IMR-90 (cell line): ENCODE data around the gene STK40. TPM values are rescaled to one million over a fixed set of nuclear protein-coding genes. Genes with fewer than 3 reads are reported as not detected.

Source experiments
- ATAC-seq: fragments of 200-7000 bp; cut with Tn5 transposase; 2 replicates; pipeline ENCODE4 v1.9.1; 2020; ENCODE audit warnings: low read depth, mild to moderate bottlenecking, moderate library complexity
- BruUV-seq: library from RNA; stranded (reverse); fragments of 400-500 nt; replicated peaks from 2 replicates; lab custom pipeline; 2021; lab: Mats Ljungman, UMichigan
- CTCF ChIA-PET: fragments of 300-600 bp; formaldehyde crosslinking; extraction: SDS; loops from one replicate; lab custom pipeline; 2021; ENCODE audit warnings: antibody characterized with exemption; lab: Yijun Ruan, JAX
- POLR2A ChIA-PET: fragments of 300-600 bp; sonication (Branson Sonifier 250); formaldehyde crosslinking; loops from one replicate; lab custom pipeline; 2022; ENCODE audit warnings: antibody characterized with exemption; ENCODE audit not compliant: unreplicated experiment; lab: Charles Lee
- DNase-seq: peaks from one replicate; pipeline ENCODE4 v3.0.0; 2013
- H2AFZ ChIP-seq: replicated peaks from 2 replicates; pipeline ENCODE3; 2013; ENCODE audit warnings: low read length, mild to moderate bottlenecking; ENCODE audit not compliant: poor library complexity
- H2AK5ac ChIP-seq: 2 replicates; pipeline ENCODE4 v1.6.1; 2013; ENCODE audit warnings: low read depth, low read length, inconsistent platforms
- H2AK9ac ChIP-seq: replicated peaks from 2 replicates; pipeline ENCODE3; 2013; ENCODE audit warnings: mild to moderate bottlenecking, low read depth, low read length, moderate library complexity; ENCODE audit not compliant: poor library complexity
- H2BK120ac ChIP-seq: 2 replicates; pipeline ENCODE4 v1.6.1; 2013; ENCODE audit warnings: low read depth, low read length, inconsistent platforms
- H2BK15ac ChIP-seq: 3 replicates; pipeline ENCODE4 v1.6.1; 2013; ENCODE audit warnings: low read depth, low read length, inconsistent platforms
- H2BK20ac ChIP-seq: 2 replicates; pipeline ENCODE4 v1.6.1; 2013; ENCODE audit warnings: low read depth, mild to moderate bottlenecking, inconsistent platforms, low read length, moderate library complexity
- H2BK5ac ChIP-seq: 2 replicates; pipeline ENCODE4 v1.6.1; 2013; ENCODE audit warnings: mild to moderate bottlenecking, low read depth, low read length, inconsistent platforms; ENCODE audit not compliant: poor library complexity, severe bottlenecking
- H3K14ac ChIP-seq: replicated peaks from 2 replicates; pipeline ENCODE4 v1.6.1; 2013; ENCODE audit warnings: low read depth, low read length, inconsistent platforms
- H3K18ac ChIP-seq: 2 replicates; pipeline ENCODE4 v1.6.1; 2013; ENCODE audit warnings: low read depth, low read length, control low read depth
- H3K23ac ChIP-seq: 2 replicates; pipeline ENCODE4 v1.6.1; 2013; ENCODE audit warnings: low read depth, low read length, inconsistent platforms
- H3K27ac ChIP-seq: 2 replicates; pipeline ENCODE4 v1.5.1; 2013; ENCODE audit warnings: mild to moderate bottlenecking, control low read depth, low read length; ENCODE audit not compliant: insufficient read depth
- H3K27me3 ChIP-seq: 2 replicates; pipeline ENCODE4 v1.6.1; 2013; ENCODE audit warnings: low read length; ENCODE audit not compliant: control insufficient read depth, insufficient read depth
- H3K36me3 ChIP-seq: 2 replicates; pipeline ENCODE4 v1.6.1; 2013; ENCODE audit warnings: low read length, mixed read lengths; ENCODE audit not compliant: control insufficient read depth, insufficient read depth
- H3K4ac ChIP-seq: 2 replicates; pipeline ENCODE4 v1.6.1; 2013; ENCODE audit warnings: low read depth, low read length, inconsistent platforms
- H3K4me1 ChIP-seq: 2 replicates; pipeline ENCODE4 v1.6.1; 2013; ENCODE audit warnings: low read length, mixed read lengths; ENCODE audit not compliant: control insufficient read depth, insufficient read depth
- H3K4me2 ChIP-seq: 2 replicates; pipeline ENCODE4 v1.6.1; 2013; ENCODE audit warnings: low read depth, mild to moderate bottlenecking, control low read depth, low read length, moderate library complexity
- H3K4me3 ChIP-seq: 2 replicates; pipeline ENCODE4 v1.5.1; 2013; ENCODE audit warnings: low read depth, mild to moderate bottlenecking, control low read depth, low read length, moderate library complexity; ENCODE audit not compliant: insufficient read depth
- H3K56ac ChIP-seq: 2 replicates; pipeline ENCODE4 v1.6.1; 2013; ENCODE audit warnings: low read length, inconsistent platforms; ENCODE audit not compliant: insufficient read depth; ENCODE audit errors: extremely low read depth
- H3K79me1 ChIP-seq, 2 experiments: 2 replicates each; pipeline ENCODE4 v1.6.1; 2013; ENCODE audit warnings: low read length in 2 of 2, inconsistent platforms in 1 of 2, low read depth in 1 of 2
- H3K9ac ChIP-seq: 2 replicates; pipeline ENCODE4 v1.6.1; 2013; ENCODE audit warnings: low read depth, low read length, control low read depth
- H3K9me1 ChIP-seq: 2 replicates; pipeline ENCODE4 v1.6.1; 2013; ENCODE audit warnings: low read length, inconsistent platforms; ENCODE audit not compliant: insufficient read depth
- H3K9me3 ChIP-seq: 2 replicates; pipeline ENCODE4 v1.6.1; 2013; ENCODE audit warnings: low read length; ENCODE audit not compliant: control insufficient read depth, insufficient read depth
- H4K20me1 ChIP-seq: 2 replicates; pipeline ENCODE4 v1.6.1; 2013; ENCODE audit warnings: low read length, inconsistent platforms; ENCODE audit not compliant: insufficient read depth
- H4K5ac ChIP-seq: 2 replicates; pipeline ENCODE4 v1.6.1; 2013; ENCODE audit warnings: mild to moderate bottlenecking, low read depth, low read length, control low read depth
- H4K8ac ChIP-seq, 2 experiments: 2 replicates each; pipeline ENCODE4 v1.6.1; 2013; ENCODE audit warnings: low read depth in 2 of 2, low read length in 2 of 2, control low read depth in 1 of 2, inconsistent platforms in 1 of 2
- H4K91ac ChIP-seq: 2 replicates; pipeline ENCODE4 v1.6.1; 2013; ENCODE audit warnings: low read depth, low read length, inconsistent platforms; ENCODE audit not compliant: insufficient read depth
- CHD1 ChIP-seq: IDR thresholded peaks from 2 replicates; pipeline ENCODE4 v1.6.1; 2012; ENCODE audit warnings: low read depth, low read length, improper control_type of control experiment
- RAD21 ChIP-seq: IDR thresholded peaks from 2 replicates; pipeline ENCODE4 v1.6.1; 2012; ENCODE audit warnings: low read length, improper control_type of control experiment
- WGBS, 2 experiments: methylation state at CpG; one replicate each; pipeline versions ENCODE4 v1.1.5 to v1.1.7; 2013; ENCODE audit warnings: missing lambda C conversion rate in 2 of 2; ENCODE audit not compliant: insufficient read length in 1 of 2; ENCODE audit errors: extremely low coverage in 2 of 2; 5-methylcytosine and 5-hydroxymethylcytosine counted together
- dilution Hi-C: fragments of 300-500 bp; cut with HindIII; formaldehyde crosslinking; loops from one replicate; pipeline ENCODE4 v1.14.3; 2018; ENCODE audit warnings: low sequenced_read_pairs; ENCODE audit not compliant: unreplicated experiment
- in situ Hi-C: fragments of 300-500 bp; cut with MboI; formaldehyde crosslinking; loops from 3 replicates; pipeline ENCODE4 v1.14.3; 2019; ENCODE audit warnings: low sequenced_read_pairs, inconsistent platforms, mixed read lengths
- intact Hi-C: fragments of 100-400 bp; cut with micrococcal nuclease; formaldehyde crosslinking; loops from 2 replicates; pipeline ENCODE4 v1.10.0; 2022
- microRNA-seq, 2 experiments: library from miRNA; stranded (forward) in 1 of 2; unstranded in 1 of 2; fragments of 10-50 nt in 1 of 2; fragments of <30 nt in 1 of 2; gene quantifications in 1 of 2; microRNA quantifications in 1 of 2; one replicate each; pipeline versions ENCODE3 to v1.1.0; 2013 to 2020; ENCODE audit not compliant: insufficient read depth in 1 of 2, insufficient read length in 1 of 2, unreplicated experiment in 1 of 2
- polyA plus RNA-seq, 3 experiments: library from polyadenylated mRNA; depleted of rRNA; stranded (reverse); fragments of >200 nt; gene quantifications; 2 replicates each; pipeline ENCODE4 v1.2.3, GENCODE V29; 2012; ENCODE audit warnings: low replicate concordance in 1 of 3
- small RNA-seq, 5 experiments: library from RNA; depleted of rRNA; stranded (forward); fragments of <200 nt; gene quantifications; one replicate each; pipeline ENCODE3, GENCODE V24; 2012
- total RNA-seq: library from RNA; depleted of rRNA; stranded (reverse); fragments of >200 nt; gene quantifications from 2 replicates; pipeline ENCODE4 v1.2.3, GENCODE V29; 2012; rRNA removed

Gene STK40
- total and polyA plus RNA-seq, 2 of the 4 experiments (the other 2 are of a cell fraction) = 16.0 to 29.9 TPM

- in situ Hi-C loops = no loop called here
- dilution Hi-C loops = no loop called here
- Histone ChIP-seq H3K4me1 (peaks cover 5% of the 10 kb centered on the region), H4K91ac (no peak overlapping the region), H3K79me1 (peaks cover 38 to 57% of the 10 kb centered on the region in 2 experiments), H2BK15ac (no peak overlapping the region), H2AK5ac (no peak overlapping the region), H4K5ac (no peak overlapping the region), H3K4ac (no peak overlapping the region), H3K4me2 (no peak overlapping the region), H3K14ac (no peak overlapping the region), H3K27me3 (no peaks in the 10 kb centered on the region), H3K9me3 (no peaks in the 10 kb centered on the region), H3K36me3 (peaks cover 56% of the 10 kb centered on the region), H3K23ac (no peak overlapping the region), H2AFZ (no peak overlapping the region), H3K18ac (no peak overlapping the region), H2BK120ac (no peak overlapping the region), H4K20me1 (peaks cover 17% of the 10 kb centered on the region; the same call in 1 of the 2 replicates), H2BK20ac (no peak overlapping the region), H2BK5ac (no peak overlapping the region), H3K56ac (no peak overlapping the region), H3K9me1 (0 out of 2 replicates have a peak, but pooled peaks cover under 1% of the 10 kb centered on the region), H2AK9ac (no peak overlapping the region), H3K9ac (no peak overlapping the region), H4K8ac (no peak overlapping the region), H3K27ac (no peak overlapping the region), H3K4me3 (no peak overlapping the region)
- intact Hi-C loops = no loop called here
- no TSS peak for BruUV-seq
- ATAC-seq = no peak
- TF ChIP-seq RAD21 (no peak), CHD1 (no peak)
- ChIA-PET CTCF (no interaction called here), POLR2A (interaction anchor here (0.6 kb wide), 1 partner anchor 122 kb away, joined by 4 read pairs; no protein-coding TSS in a partner anchor)
- DNase-seq = no peak
- 100% methylated on average over 1 of the region's 2 CpGs; no CpG with 5 or more reads in 1 of the 2 experiments for WGBS, 2 experiments
Measured at GRCh38 chr1:36295390-36295789, 90.3 kb downstream of the STK40 start.

Small RNA genes lying within 50 kb of the gene (microRNA-seq; reads per million reads assigned to microRNA genes)
- not detected for gene RNU4-27P (ENCODE audit: insufficient read depth, insufficient read length)
- gene SNORA63C (ENCODE audit: insufficient read depth, insufficient read length) = not detected

Small RNA genes lying within 50 kb of the gene (small RNA-seq; reads per million reads assigned to genes)
- gene RNU4-27P (0 reads per million in 5 experiments), gene SNORA63C (0 to 0.70 (median 0) reads per million in 5 experiments)

Other genes with a start within 250 kb of the STK40 start
- gene TRAPPC3, start 236.4 kb downstream of the STK40 start, total RNA-seq = 76.0 and 101 TPM in 2 replicates
- gene TRAPPC3, start 236.4 kb downstream of the STK40 start, polyA plus RNA-seq (2012; rRNA removed) = 63.5 and 77.8 TPM in 2 replicates
- gene MAP7D1, start 229.8 kb downstream of the STK40 start, total RNA-seq = 30.8 and 32.3 TPM in 2 replicates
- 81.9 and 83.2 TPM in 2 replicates for gene MAP7D1, start 229.8 kb downstream of the STK40 start, polyA plus RNA-seq (2012; rRNA removed)
- gene THRAP3, start 161.5 kb downstream of the STK40 start, total RNA-seq = 66.5 and 73.9 TPM in 2 replicates
- gene THRAP3, start 161.5 kb downstream of the STK40 start, polyA plus RNA-seq (2012; rRNA removed) = 48.9 and 60.6 TPM in 2 replicates
- 1.8 and 1.9 TPM in 2 replicates for gene SH3D21, start 79.6 kb downstream of the STK40 start, total RNA-seq
- 11.0 and 11.9 TPM in 2 replicates for gene SH3D21, start 79.6 kb downstream of the STK40 start, polyA plus RNA-seq (2012; rRNA removed)
- gene EVA1B, start 62.3 kb downstream of the STK40 start, total RNA-seq = 49.8 and 63.3 TPM in 2 replicates
- 64.6 and 147 TPM in 2 replicates for gene EVA1B, start 62.3 kb downstream of the STK40 start, polyA plus RNA-seq (2012; rRNA removed)
- 10.3 and 11.7 TPM in 2 replicates for gene LSM10, start 12.0 kb upstream of the STK40 start, total RNA-seq
- gene LSM10, start 12.0 kb upstream of the STK40 start, polyA plus RNA-seq (2012; rRNA removed) = 78.9 and 94.1 TPM in 2 replicates
- 9.4 and 11.8 TPM in 2 replicates for gene OSCP1, start 64.5 kb upstream of the STK40 start, total RNA-seq
- 6.3 and 7.8 TPM in 2 replicates for gene OSCP1, start 64.5 kb upstream of the STK40 start, polyA plus RNA-seq (2012; rRNA removed)
- gene MRPS15, start 78.5 kb upstream of the STK40 start, total RNA-seq = 46.1 and 64.7 TPM in 2 replicates
- 66.0 and 77.9 TPM in 2 replicates for gene MRPS15, start 78.5 kb upstream of the STK40 start, polyA plus RNA-seq (2012; rRNA removed)
- not detected in 2 replicates for gene CSF3R, start 97.0 kb upstream of the STK40 start, total RNA-seq
- gene CSF3R, start 97.0 kb upstream of the STK40 start, polyA plus RNA-seq (2012; rRNA removed) = not detected in 2 replicates